PC-9 (cell line): ENCODE data around the gene MAP2K5.

ENCODE experiments used
- CTCF ChIP-seq: fragments of 200-600 bp; sonication (generic); conservative IDR thresholded peaks from 2 replicates; pipeline ENCODE4 v1.6.1; 2017; ENCODE audit warnings: mixed run types, antibody characterized with exemption, mild to moderate bottlenecking, moderate library complexity
- EZH2 ChIP-seq: fragments of 200-600 bp; sonication (generic); IDR thresholded peaks from 2 replicates; pipeline ENCODE4 v1.8.0; 2017; ENCODE audit warnings: antibody characterized with exemption, low read depth

- no peak for TF ChIP-seq CTCF
- no peak for TF ChIP-seq EZH2
Observed at GRCh38 chr15:67819636-67820035, 277.1 kb downstream of the MAP2K5 start.
